ENCODE measurements around the gene MACC1.

The MACC1 gene

DNA sequence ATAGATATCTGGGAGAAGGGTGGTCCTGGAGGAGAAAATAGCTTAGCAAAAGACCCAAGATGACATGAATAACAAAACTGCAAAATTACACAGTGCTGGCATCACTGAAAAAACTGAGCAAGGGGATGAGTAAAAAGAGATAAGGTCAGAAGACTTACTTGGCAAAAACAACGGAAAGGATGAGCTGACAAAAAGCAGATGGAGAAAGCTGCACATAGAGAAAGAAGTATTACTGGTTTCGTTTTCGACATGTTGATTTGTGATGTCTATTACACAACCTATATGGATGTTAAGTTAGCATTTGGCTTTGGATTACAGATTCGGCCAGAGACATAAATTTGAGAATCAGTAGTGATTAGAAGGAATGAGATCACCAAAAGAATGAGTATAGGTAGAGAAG is 132.1 kb downstream of the MACC1 start:
- no peak for DNase-seq (ENCODE audit: low read depth in 3 of 3, low spot score in 1 of 3)
